Gastroesophageal sphincter (tissue), 3 donors: ENCODE data around the gene HIP1.

ENCODE experiments used
- CTCF ChIP-seq, 4 experiments: fragments of 200-600 bp in 2 of 4; fragments of 450-650 bp in 2 of 4; sonication (generic) in 1 of 4; IDR thresholded peaks; one replicate each; pipeline ENCODE4 v1.5.1; 2017 to 2019; ENCODE audit warnings: antibody characterized with exemption in 4 of 4, mild to moderate bottlenecking in 2 of 4, moderate library complexity in 2 of 4
- POLR2A ChIP-seq, 2 donors: fragments of 450-650 bp; IDR thresholded peaks; one replicate each; pipeline ENCODE4 v1.6.1; 2017; ENCODE audit warnings: antibody characterized with exemption in 2 of 2, mild to moderate bottlenecking in 2 of 2, moderate library complexity in 1 of 2

GRCh38 chr7:75613351-75613750, 125.4 kb downstream of the HIP1 start:
- TF ChIP-seq CTCF (IDR thresholded peaks at IDR 0.05): no peak
- TF ChIP-seq POLR2A (IDR thresholded peaks at IDR 0.05): no peak
